COLO829 (cell line): ENCODE measurements around the gene PRELID1.

Experiments
- DNase-seq: peaks from one replicate; pipeline ENCODE4 v3.0.0; 2012; ENCODE audit warnings: low spot score

The PRELID1 gene

GRCh38 chr5:177314376-177315342 lies 11.1 kb downstream of the PRELID1 start:
- no peak for DNase-seq

DNA sequence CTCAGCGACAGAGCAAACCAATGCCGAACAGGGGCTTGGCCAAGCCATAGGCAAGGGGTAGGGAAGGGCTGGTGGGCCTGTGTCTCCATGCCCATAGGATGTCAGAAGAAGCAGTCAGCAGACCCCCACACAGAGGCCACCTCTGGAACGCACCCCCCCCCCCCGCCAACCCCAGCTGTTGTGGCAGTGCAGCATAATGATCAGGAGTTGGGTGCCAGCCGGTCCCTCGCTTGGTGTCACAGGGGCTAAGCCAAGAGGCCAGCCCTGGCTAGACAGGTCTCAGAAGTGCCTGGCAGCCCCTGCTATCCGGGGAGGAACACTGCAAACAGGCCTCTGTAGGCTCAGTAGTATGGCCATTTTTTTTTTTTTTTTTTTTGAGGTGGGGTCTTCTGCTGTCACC lies 11.8 kb downstream of the PRELID1 start:
- DNase-seq: no peak

- no peak for DNase-seq
These were observed 12.4 kb downstream of the PRELID1 start for GRCh38 chr5:177316005-177316404.

DNA sequence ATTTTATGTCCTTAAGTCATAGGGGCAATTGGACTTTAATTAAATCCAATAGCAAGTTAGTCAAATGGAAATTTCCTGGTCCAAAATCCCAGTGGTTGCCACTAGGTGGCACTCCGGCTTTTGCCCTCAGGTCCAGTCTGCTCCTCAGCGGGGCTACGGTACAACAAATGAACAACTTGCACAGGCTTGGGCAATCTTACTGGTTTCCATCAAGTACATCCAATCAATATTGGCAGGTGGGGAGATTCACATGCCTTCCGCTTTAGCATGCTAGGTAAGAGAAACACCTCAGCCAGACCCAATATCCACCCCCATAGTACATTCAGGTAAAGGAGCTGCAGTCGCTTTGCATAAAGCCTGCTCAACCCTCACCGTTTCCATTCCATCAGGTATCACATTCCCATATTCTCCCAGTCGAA lies 14.4 kb downstream of the PRELID1 start:
- DNase-seq: peak; percentile 55

GRCh38 chr5:177319913-177320588 lies 16.5 kb downstream of the PRELID1 start:
- no peak for DNase-seq

DNA sequence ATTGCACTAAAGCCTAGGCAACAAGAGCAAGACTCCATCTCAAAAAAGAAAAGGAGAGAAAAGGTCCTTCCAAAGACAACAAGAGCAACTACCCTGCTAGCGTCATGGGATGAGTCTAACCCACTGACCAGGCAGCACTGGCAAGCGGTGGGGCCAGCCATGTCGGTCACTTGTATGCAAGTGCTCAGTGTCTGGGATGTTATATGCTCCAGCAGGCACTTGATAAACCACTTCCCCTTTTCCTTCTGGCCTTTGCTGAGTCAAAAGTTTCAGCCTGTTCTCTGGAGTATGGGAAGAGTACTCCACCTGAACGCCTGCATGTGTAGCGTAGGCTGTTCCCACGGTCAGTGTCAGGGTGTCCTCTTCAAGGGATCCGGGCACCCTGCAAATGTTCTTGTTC lies 17.3 kb downstream of the PRELID1 start:
- DNase-seq: no peak

DNA sequence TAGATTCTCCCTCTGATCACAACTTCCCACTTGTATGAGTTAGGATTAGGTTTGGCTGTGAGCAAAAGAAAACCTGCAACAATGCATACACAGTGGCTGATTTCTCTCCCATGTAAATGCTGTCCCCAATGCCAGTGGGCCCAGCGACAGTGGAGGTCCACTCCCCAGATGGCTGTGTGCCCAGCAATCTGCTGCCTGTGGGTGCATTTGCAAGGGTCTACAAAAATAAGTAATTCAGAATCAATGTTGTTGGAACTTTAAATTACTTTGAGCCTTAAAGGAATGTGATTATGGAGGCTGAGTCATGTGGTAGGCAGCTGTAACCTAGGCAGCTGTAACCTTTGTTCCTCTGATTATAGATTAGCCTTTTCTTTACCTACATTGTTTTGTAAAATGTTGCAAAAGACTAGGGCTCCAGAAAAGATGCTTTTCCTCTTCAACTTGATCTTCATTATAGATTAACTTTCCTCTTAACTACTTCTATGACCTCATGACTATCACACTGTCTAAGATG lies 22.3 kb downstream of the PRELID1 start:
- DNase-seq: no peak

GRCh38 chr5:177327539-177328522 lies 24.2 kb downstream of the PRELID1 start:
- no peak for DNase-seq

- DNase-seq: no peak
These were observed 25.1 kb downstream of the PRELID1 start for GRCh38 chr5:177328545-177329231.

- DNase-seq: no peak
These were observed 26.3 kb downstream of the PRELID1 start for GRCh38 chr5:177329883-177330282.

GRCh38 chr5:177330991-177331842 lies 27.6 kb downstream of the PRELID1 start:
- DNase-seq: no peak

DNA sequence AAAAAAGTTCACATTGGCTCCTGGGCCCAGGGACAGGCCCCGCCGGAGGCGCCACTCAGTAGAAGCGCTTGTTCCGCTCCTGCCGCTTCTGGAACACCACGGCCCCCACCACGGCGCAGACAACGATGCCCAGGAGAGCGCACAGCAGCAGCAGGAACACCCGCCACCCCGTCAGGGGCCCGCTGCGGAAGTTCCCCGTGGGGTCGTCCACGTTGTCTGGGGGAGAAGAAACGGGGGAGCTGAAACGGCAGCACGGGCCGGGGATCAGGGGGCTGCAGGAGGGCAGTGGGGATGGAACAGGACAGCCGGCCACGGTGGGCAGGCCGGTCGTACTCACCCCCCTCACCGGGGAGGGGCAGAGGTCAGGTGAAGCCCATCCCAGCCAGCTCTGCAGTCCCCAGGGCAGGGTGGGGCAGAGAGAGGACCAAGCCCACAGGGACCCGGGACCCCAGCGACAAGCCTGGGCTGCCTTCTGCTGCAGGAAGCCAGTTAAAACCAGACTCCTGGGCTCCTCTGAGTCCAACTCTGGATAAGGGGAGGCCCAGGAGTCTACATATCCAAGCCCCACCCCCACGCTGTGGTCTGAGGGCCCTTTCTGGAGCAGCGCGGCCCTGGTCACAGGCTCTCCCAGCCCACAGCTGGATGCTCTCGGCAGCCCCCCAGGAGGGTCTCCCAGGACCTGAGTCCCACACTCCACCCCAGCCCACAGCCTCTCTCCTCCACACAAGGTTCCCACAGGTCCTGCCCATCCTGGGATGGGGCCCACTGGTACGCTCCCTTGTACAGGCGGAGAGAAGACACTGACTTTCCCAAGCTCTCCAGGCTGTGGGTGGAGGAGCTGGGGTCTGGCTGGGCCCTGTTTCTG lies 28.7 kb downstream of the PRELID1 start:
- DNase-seq: no peak

- no peak for DNase-seq
These were observed 29.3 kb downstream of the PRELID1 start for GRCh38 chr5:177332896-177333260.

DNA sequence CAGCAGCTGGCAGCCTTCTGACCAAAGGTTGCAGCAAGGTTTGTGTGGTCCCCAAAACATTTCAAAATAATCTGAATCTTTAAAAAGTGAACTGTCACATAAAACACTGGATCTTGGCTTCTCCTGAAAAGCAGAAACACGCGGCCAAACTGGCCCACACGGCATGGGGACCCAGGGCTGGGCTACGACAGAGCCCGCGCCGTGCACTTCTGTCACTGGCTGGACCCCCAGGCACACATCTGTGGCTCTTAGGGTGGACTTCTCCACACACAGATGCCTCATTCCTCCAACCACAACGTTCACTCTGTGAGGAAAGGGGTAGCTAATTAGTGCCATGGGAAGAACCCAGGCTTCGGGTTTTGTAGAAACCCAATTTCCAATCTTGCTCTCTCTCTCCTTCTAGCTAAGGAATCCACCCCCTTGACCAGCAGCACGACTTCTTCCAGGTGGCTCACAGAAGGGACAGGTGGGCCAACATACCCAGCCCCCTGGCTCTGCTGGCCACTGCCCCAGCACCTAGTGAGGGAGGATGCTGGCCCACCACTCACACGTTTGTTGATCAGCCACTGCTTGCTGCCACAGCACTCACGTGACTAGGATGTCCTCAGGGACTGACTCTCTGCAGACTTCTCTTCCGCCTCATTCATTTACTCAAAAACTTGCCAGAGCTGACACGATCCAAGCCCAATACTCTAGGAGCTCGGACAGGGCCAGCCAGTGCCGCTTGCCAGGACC lies 30.0 kb downstream of the PRELID1 start:
- DNase-seq: no peak

DNA sequence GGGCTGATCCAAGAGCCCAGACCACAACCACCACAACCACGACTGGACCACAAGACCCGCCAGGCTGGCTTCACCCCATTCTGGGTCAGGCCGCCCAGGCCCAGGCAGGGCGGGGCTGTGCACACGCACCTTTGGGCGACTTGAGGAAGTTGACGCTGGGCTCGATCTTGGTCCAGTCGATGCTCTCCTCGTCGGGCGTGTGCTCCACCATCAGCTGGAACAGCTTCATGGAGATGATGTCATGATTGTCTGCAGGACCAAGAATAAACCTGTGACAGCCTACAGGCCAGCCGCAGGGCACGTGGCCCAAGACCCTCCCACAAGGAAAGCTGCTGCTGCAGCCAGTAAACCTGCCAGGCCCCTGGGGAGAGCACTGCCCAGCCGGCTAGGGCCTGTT lies 30.6 kb downstream of the PRELID1 start:
- DNase-seq: no peak

DNA sequence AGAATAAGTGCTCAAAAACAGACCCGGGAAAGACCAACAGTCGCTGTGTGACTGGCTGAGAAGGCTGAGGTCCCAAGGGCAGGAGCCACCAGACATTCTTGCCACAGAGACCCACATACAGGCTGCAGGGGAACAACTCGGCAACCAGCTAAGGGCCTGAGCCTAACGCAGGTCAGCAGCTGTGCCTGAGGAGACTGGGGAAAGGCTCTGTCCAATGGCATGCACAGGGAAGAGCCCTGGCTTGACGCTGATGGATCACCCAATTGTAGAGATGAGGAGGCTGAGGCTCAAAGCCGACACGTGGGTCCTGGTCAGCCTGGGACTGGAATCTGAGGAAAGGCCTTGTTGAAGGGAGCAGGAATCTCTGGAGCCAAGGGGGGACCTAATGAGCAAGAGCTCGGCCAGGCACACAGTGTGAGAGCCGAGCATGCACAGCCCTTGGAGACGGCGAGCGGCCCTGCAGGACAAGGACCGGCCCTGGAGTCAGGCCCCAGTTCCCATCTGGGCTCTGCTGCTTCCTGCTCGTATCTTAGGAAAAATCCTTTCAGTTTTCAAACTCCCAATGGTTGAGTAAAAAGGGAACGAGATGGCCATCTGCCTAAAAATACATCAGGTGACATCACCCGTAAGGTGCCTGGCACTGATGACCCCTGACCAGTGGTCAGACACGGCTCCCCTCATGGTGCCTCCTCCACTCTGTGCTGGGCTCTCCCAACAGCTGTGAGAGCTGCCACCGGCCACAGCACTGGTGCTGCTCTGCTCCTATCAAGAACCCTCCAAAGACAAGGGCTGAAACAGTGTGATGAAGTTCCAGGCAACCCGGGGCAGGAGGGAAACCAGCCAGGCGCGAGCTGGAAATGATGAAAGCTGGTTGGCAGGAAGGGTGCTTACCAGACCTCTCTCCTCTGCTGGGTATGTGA lies 31.4 kb downstream of the PRELID1 start:
- DNase-seq: no peak

GRCh38 chr5:177335701-177336065 lies 32.1 kb downstream of the PRELID1 start:
- DNase-seq: no peak

- no peak for DNase-seq
These were observed 32.5 kb downstream of the PRELID1 start for GRCh38 chr5:177336112-177336511.
